HuH-7 (cell line): Measurements from ENCODE around the gene C18orf32.
"Not testable (repeated sequence)": the region's sequence is repeated elsewhere in the genome, so short reads cannot be mapped to it uniquely, and the experiment has no call there.

Source experiments
- DNase-seq: peaks from one replicate; pipeline ENCODE4 v3.0.0; 2011; ENCODE audit warnings: low spot score

Gene C18orf32

GRCh38 chr18:49467599-49467998 is 19.4 kb downstream of the C18orf32 start:
- DNase-seq: no peak

GRCh38 chr18:49467019-49467563 is 19.9 kb downstream of the C18orf32 start:
- DNase-seq: no peak

GRCh38 chr18:49464718-49465598 is 22.1 kb downstream of the C18orf32 start:
- DNase-seq: no peak

- no peak for DNase-seq
Observed at GRCh38 chr18:49461602-49461977, 25.4 kb downstream of the C18orf32 start.

GRCh38 chr18:49460976-49461601 is 25.9 kb downstream of the C18orf32 start:
- no peak for DNase-seq

GRCh38 chr18:49459404-49460171 is 27.4 kb downstream of the C18orf32 start:
- DNase-seq: no peak

- DNase-seq: no peak
Observed at GRCh38 chr18:49457616-49458015, 29.4 kb downstream of the C18orf32 start.

GRCh38 chr18:49456794-49457193 is 30.2 kb downstream of the C18orf32 start:
- no peak for DNase-seq

- not testable (repeated sequence) for DNase-seq
Observed at GRCh38 chr18:49452534-49452933, 34.5 kb downstream of the C18orf32 start.

- no peak for DNase-seq
Observed at GRCh38 chr18:49447810-49448745, 39.0 kb downstream of the C18orf32 start.

GRCh38 chr18:49446481-49446880 is 40.6 kb downstream of the C18orf32 start:
- DNase-seq: no peak

GRCh38 chr18:49444581-49444980 is 42.5 kb downstream of the C18orf32 start:
- no peak for DNase-seq

GRCh38 chr18:49443837-49444236 is 43.2 kb downstream of the C18orf32 start:
- no peak for DNase-seq

- DNase-seq: no peak
Observed at GRCh38 chr18:49441338-49441938, 45.6 kb downstream of the C18orf32 start.

GRCh38 chr18:49435170-49435569 is 51.9 kb downstream of the C18orf32 start:
- no peak for DNase-seq

GRCh38 chr18:49432602-49433001 is 54.4 kb downstream of the C18orf32 start:
- DNase-seq: no peak

- no peak for DNase-seq
Observed at GRCh38 chr18:49431165-49431962, 55.7 kb downstream of the C18orf32 start.
